IMR-90 (cell line): ENCODE results near the gene FAM151A. TPM values are rescaled to one million over a fixed set of nuclear protein-coding genes. Genes with fewer than 3 reads are reported as not detected.

Experiments
- ATAC-seq: fragments of 200-7000 bp; cut with Tn5 transposase; 2 replicates; pipeline ENCODE4 v1.9.1; 2020; ENCODE audit warnings: low read depth, mild to moderate bottlenecking, moderate library complexity
- BruUV-seq: library from RNA; stranded (reverse); fragments of 400-500 nt; replicated peaks from 2 replicates; lab custom pipeline; 2021; lab: Mats Ljungman, UMichigan
- CTCF ChIA-PET: fragments of 300-600 bp; formaldehyde crosslinking; extraction: SDS; loops from one replicate; lab custom pipeline; 2021; ENCODE audit warnings: antibody characterized with exemption; lab: Yijun Ruan, JAX
- POLR2A ChIA-PET: fragments of 300-600 bp; sonication (Branson Sonifier 250); formaldehyde crosslinking; loops from one replicate; lab custom pipeline; 2022; ENCODE audit warnings: antibody characterized with exemption; ENCODE audit not compliant: unreplicated experiment; lab: Charles Lee
- DNase-seq: peaks from one replicate; pipeline ENCODE4 v3.0.0; 2013
- H2AFZ ChIP-seq: replicated peaks from 2 replicates; pipeline ENCODE3; 2013; ENCODE audit warnings: low read length, mild to moderate bottlenecking; ENCODE audit not compliant: poor library complexity
- H2AK5ac ChIP-seq: 2 replicates; pipeline ENCODE4 v1.6.1; 2013; ENCODE audit warnings: low read depth, low read length, inconsistent platforms
- H2AK9ac ChIP-seq: replicated peaks from 2 replicates; pipeline ENCODE3; 2013; ENCODE audit warnings: mild to moderate bottlenecking, low read depth, low read length, moderate library complexity; ENCODE audit not compliant: poor library complexity
- H2BK120ac ChIP-seq: 2 replicates; pipeline ENCODE4 v1.6.1; 2013; ENCODE audit warnings: low read depth, low read length, inconsistent platforms
- H2BK15ac ChIP-seq: 3 replicates; pipeline ENCODE4 v1.6.1; 2013; ENCODE audit warnings: low read depth, low read length, inconsistent platforms
- H2BK20ac ChIP-seq: 2 replicates; pipeline ENCODE4 v1.6.1; 2013; ENCODE audit warnings: low read depth, mild to moderate bottlenecking, inconsistent platforms, low read length, moderate library complexity
- H2BK5ac ChIP-seq: 2 replicates; pipeline ENCODE4 v1.6.1; 2013; ENCODE audit warnings: mild to moderate bottlenecking, low read depth, low read length, inconsistent platforms; ENCODE audit not compliant: poor library complexity, severe bottlenecking
- H3K14ac ChIP-seq: replicated peaks from 2 replicates; pipeline ENCODE4 v1.6.1; 2013; ENCODE audit warnings: low read depth, low read length, inconsistent platforms
- H3K18ac ChIP-seq: 2 replicates; pipeline ENCODE4 v1.6.1; 2013; ENCODE audit warnings: low read depth, low read length, control low read depth
- H3K23ac ChIP-seq: 2 replicates; pipeline ENCODE4 v1.6.1; 2013; ENCODE audit warnings: low read depth, low read length, inconsistent platforms
- H3K27ac ChIP-seq: 2 replicates; pipeline ENCODE4 v1.5.1; 2013; ENCODE audit warnings: mild to moderate bottlenecking, control low read depth, low read length; ENCODE audit not compliant: insufficient read depth
- H3K27me3 ChIP-seq: 2 replicates; pipeline ENCODE4 v1.6.1; 2013; ENCODE audit warnings: low read length; ENCODE audit not compliant: control insufficient read depth, insufficient read depth
- H3K36me3 ChIP-seq: 2 replicates; pipeline ENCODE4 v1.6.1; 2013; ENCODE audit warnings: low read length, mixed read lengths; ENCODE audit not compliant: control insufficient read depth, insufficient read depth
- H3K4ac ChIP-seq: 2 replicates; pipeline ENCODE4 v1.6.1; 2013; ENCODE audit warnings: low read depth, low read length, inconsistent platforms
- H3K4me1 ChIP-seq: 2 replicates; pipeline ENCODE4 v1.6.1; 2013; ENCODE audit warnings: low read length, mixed read lengths; ENCODE audit not compliant: control insufficient read depth, insufficient read depth
- H3K4me2 ChIP-seq: 2 replicates; pipeline ENCODE4 v1.6.1; 2013; ENCODE audit warnings: low read depth, mild to moderate bottlenecking, control low read depth, low read length, moderate library complexity
- H3K4me3 ChIP-seq: 2 replicates; pipeline ENCODE4 v1.5.1; 2013; ENCODE audit warnings: low read depth, mild to moderate bottlenecking, control low read depth, low read length, moderate library complexity; ENCODE audit not compliant: insufficient read depth
- H3K56ac ChIP-seq: 2 replicates; pipeline ENCODE4 v1.6.1; 2013; ENCODE audit warnings: low read length, inconsistent platforms; ENCODE audit not compliant: insufficient read depth; ENCODE audit errors: extremely low read depth
- H3K79me1 ChIP-seq, 2 experiments: 2 replicates each; pipeline ENCODE4 v1.6.1; 2013; ENCODE audit warnings: low read length in 2 of 2, inconsistent platforms in 1 of 2, low read depth in 1 of 2
- H3K9ac ChIP-seq: 2 replicates; pipeline ENCODE4 v1.6.1; 2013; ENCODE audit warnings: low read depth, low read length, control low read depth
- H3K9me1 ChIP-seq: 2 replicates; pipeline ENCODE4 v1.6.1; 2013; ENCODE audit warnings: low read length, inconsistent platforms; ENCODE audit not compliant: insufficient read depth
- H3K9me3 ChIP-seq: 2 replicates; pipeline ENCODE4 v1.6.1; 2013; ENCODE audit warnings: low read length; ENCODE audit not compliant: control insufficient read depth, insufficient read depth
- H4K20me1 ChIP-seq: 2 replicates; pipeline ENCODE4 v1.6.1; 2013; ENCODE audit warnings: low read length, inconsistent platforms; ENCODE audit not compliant: insufficient read depth
- H4K5ac ChIP-seq: 2 replicates; pipeline ENCODE4 v1.6.1; 2013; ENCODE audit warnings: mild to moderate bottlenecking, low read depth, low read length, control low read depth
- H4K8ac ChIP-seq, 2 experiments: 2 replicates each; pipeline ENCODE4 v1.6.1; 2013; ENCODE audit warnings: low read depth in 2 of 2, low read length in 2 of 2, control low read depth in 1 of 2, inconsistent platforms in 1 of 2
- H4K91ac ChIP-seq: 2 replicates; pipeline ENCODE4 v1.6.1; 2013; ENCODE audit warnings: low read depth, low read length, inconsistent platforms; ENCODE audit not compliant: insufficient read depth
- BHLHE40 ChIP-seq: fragments of 150-350 bp; IDR thresholded peaks from 2 replicates; pipeline ENCODE4 v1.6.1; 2016; ENCODE audit warnings: mild to moderate bottlenecking, low read depth, low read length
- CEBPB ChIP-seq: IDR thresholded peaks from 2 replicates; pipeline ENCODE4 v1.6.1; 2012; ENCODE audit warnings: low read depth, low read length, improper control_type of control experiment
- CHD1 ChIP-seq: IDR thresholded peaks from 2 replicates; pipeline ENCODE4 v1.6.1; 2012; ENCODE audit warnings: low read depth, low read length, improper control_type of control experiment
- CTCF ChIP-seq: conservative IDR thresholded peaks from 2 replicates; pipeline ENCODE4 v1.5.1; 2012; ENCODE audit warnings: mild to moderate bottlenecking, low read depth, low read length, improper control_type of control experiment
- ELK1 ChIP-seq: fragments of 150-350 bp; IDR thresholded peaks from 2 replicates; pipeline ENCODE4 v1.6.1; 2016; ENCODE audit warnings: low read depth, mild to moderate bottlenecking, low read length, moderate library complexity, borderline replicate concordance
- FOS ChIP-seq: fragments of 150-350 bp; IDR thresholded peaks from 2 replicates; pipeline ENCODE4 v1.6.1; 2016; ENCODE audit warnings: low read depth, low read length
- MAFK ChIP-seq: IDR thresholded peaks from 2 replicates; pipeline ENCODE4 v1.6.1; 2012; ENCODE audit warnings: low read depth, low read length, improper control_type of control experiment
- MAZ ChIP-seq: IDR thresholded peaks from 2 replicates; pipeline ENCODE4 v1.6.1; 2012; ENCODE audit warnings: low read depth, mild to moderate bottlenecking, low read length, improper control_type of control experiment, moderate library complexity, borderline replicate concordance
- MXI1 ChIP-seq: IDR thresholded peaks from 2 replicates; pipeline ENCODE4 v1.6.1; 2012; ENCODE audit warnings: low read depth, mild to moderate bottlenecking, low read length, moderate library complexity, borderline replicate concordance
- NFE2L2 ChIP-seq: fragments of 150-350 bp; IDR thresholded peaks from 2 replicates; pipeline ENCODE4 v1.6.1; 2016; ENCODE audit warnings: low read depth, mild to moderate bottlenecking, low read length
- POLR2A ChIP-seq: IDR thresholded peaks from 2 replicates; pipeline ENCODE4 v1.6.1; 2012; ENCODE audit warnings: mild to moderate bottlenecking, low read depth, low read length
- RAD21 ChIP-seq: IDR thresholded peaks from 2 replicates; pipeline ENCODE4 v1.6.1; 2012; ENCODE audit warnings: low read length, improper control_type of control experiment
- RCOR1 ChIP-seq: IDR thresholded peaks from 2 replicates; pipeline ENCODE4 v1.6.1; 2012; ENCODE audit warnings: mild to moderate bottlenecking, low read length, improper control_type of control experiment; ENCODE audit not compliant: insufficient replicate concordance
- RFX5 ChIP-seq: IDR thresholded peaks from 2 replicates; pipeline ENCODE4 v1.8.0; 2012; ENCODE audit warnings: low read depth, mild to moderate bottlenecking, low read length, moderate library complexity
- SMC3 ChIP-seq: fragments of 150-350 bp; IDR thresholded peaks from 2 replicates; pipeline ENCODE4 v1.6.1; 2016; ENCODE audit warnings: low read depth, mild to moderate bottlenecking, antibody characterized with exemption, low read length, moderate library complexity
- WGBS, 2 experiments: methylation state at CpG; one replicate each; pipeline versions ENCODE4 v1.1.5 to v1.1.7; 2013; ENCODE audit warnings: missing lambda C conversion rate in 2 of 2; ENCODE audit not compliant: insufficient read length in 1 of 2; ENCODE audit errors: extremely low coverage in 2 of 2; 5-methylcytosine and 5-hydroxymethylcytosine counted together
- dilution Hi-C: fragments of 300-500 bp; cut with HindIII; formaldehyde crosslinking; loops from one replicate; pipeline ENCODE4 v1.14.3; 2018; ENCODE audit warnings: low sequenced_read_pairs; ENCODE audit not compliant: unreplicated experiment
- in situ Hi-C: fragments of 300-500 bp; cut with MboI; formaldehyde crosslinking; loops from 3 replicates; pipeline ENCODE4 v1.14.3; 2019; ENCODE audit warnings: low sequenced_read_pairs, inconsistent platforms, mixed read lengths
- intact Hi-C: fragments of 100-400 bp; cut with micrococcal nuclease; formaldehyde crosslinking; loops from 2 replicates; pipeline ENCODE4 v1.10.0; 2022
- polyA plus RNA-seq, 3 experiments: library from polyadenylated mRNA; depleted of rRNA; stranded (reverse); fragments of >200 nt; gene quantifications; 2 replicates each; pipeline ENCODE4 v1.2.3, GENCODE V29; 2012; ENCODE audit warnings: low replicate concordance in 1 of 3
- total RNA-seq: library from RNA; depleted of rRNA; stranded (reverse); fragments of >200 nt; gene quantifications from 2 replicates; pipeline ENCODE4 v1.2.3, GENCODE V29; 2012

FAM151A gene
- total and polyA plus RNA-seq, 2 of the 4 experiments (the other 2 are of a cell fraction): not detected

DNA sequence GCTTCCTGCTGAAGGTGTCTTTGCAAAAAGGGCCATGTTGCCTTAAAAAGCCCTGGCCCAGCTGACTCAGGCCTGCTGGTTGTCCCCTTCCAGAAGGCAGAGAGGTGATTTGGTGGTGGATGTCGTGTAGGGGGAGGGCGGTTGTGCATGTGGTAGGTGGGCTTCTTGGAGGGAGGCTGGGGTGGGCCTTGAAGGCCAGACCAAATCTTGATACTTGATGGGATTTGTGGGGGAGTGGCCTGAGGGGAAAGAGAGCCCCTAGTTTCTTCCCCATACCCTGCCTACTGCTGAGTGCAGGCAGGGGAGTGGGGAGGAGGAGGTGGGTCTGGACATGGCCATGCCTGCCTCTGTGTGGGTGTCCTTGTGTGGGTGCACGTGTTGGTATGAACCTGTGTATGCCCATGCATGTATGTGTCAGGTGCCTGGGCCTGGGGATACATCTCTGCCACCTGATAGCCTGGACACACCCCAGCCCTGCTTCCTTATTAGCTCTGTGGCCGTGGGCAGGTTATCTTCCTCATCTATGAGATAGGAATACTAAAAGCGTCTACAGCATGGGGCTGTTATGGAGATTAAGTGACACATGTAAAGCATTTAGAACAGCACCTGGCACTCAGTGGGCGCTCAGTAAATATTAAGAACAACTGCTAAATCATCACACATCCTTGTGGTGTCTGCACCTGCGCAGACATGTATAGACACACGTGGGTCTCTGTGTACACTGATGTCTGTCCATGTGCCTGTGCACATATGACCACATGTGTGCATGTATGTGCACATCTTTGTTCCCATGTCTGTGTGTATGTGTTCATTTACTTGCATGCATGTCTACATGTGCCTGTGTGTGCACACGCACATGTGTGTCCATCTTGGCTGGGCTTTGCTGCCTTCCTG, 17.0 kb downstream of the FAM151A start:
- Histone ChIP-seq H3K79me1 (no peaks in the 10 kb centered on the region), H3K9me3 (no peaks in the 10 kb centered on the region), H3K23ac (no peak overlapping the region), H2AK9ac (no peak overlapping the region), H3K14ac (no peak overlapping the region), H3K27me3 (no peaks in the 10 kb centered on the region), H3K4me3 (no peak overlapping the region), H3K27ac (no peak overlapping the region), H3K4me2 (no peak overlapping the region), H2BK120ac (no peak overlapping the region), H3K9me1 (peaks cover 5% of the 10 kb centered on the region), H3K56ac (no peak overlapping the region), H3K36me3 (no peaks in the 10 kb centered on the region), H3K9ac (no peak overlapping the region), H4K20me1 (no peaks in the 10 kb centered on the region), H2AK5ac (no peak overlapping the region), H2AFZ (no peak overlapping the region), H4K5ac (no peak overlapping the region), H4K8ac (no peak overlapping the region), H3K4ac (no peak overlapping the region), H2BK15ac (no peak overlapping the region), H3K18ac (no peak overlapping the region), H4K91ac (no peak overlapping the region), H3K4me1 (no peaks in the 10 kb centered on the region), H2BK20ac (no peak overlapping the region), H2BK5ac (no peak overlapping the region)
- dilution Hi-C loops (no loop called here), intact Hi-C loops (no loop called here), in situ Hi-C loops (no loop called here)
- CTCF ChIA-PET: no interaction called here
- no peak for ATAC-seq
- WGBS, 2 experiments: 90% methylated on average over 2 of the region's 9 CpGs; no CpG with 5 or more reads in 1 of the 2 experiments
- DNase-seq: no peak
- POLR2A ChIA-PET: no interaction called here
- no TSS peak for BruUV-seq
- TF ChIP-seq POLR2A (no peak), CTCF (no peak), FOS (no peak), RAD21 (no peak), CEBPB (no peak), RFX5 (no peak), RCOR1 (no peak), BHLHE40 (no peak), ELK1 (no peak), MAZ (no peak), MXI1 (no peak), MAFK (no peak), CHD1 (no peak), NFE2L2 (no peak), SMC3 (no peak)
